HepG2 (cell line): ENCODE data around the gene TBL3. TPM values are rescaled to one million over a fixed set of nuclear protein-coding genes. Genes with fewer than 3 reads are reported as not detected.

Source experiments
- FOXO4 ChIP-seq: sonication (generic); formaldehyde crosslinking; conservative IDR thresholded peaks from 2 replicates; pipeline ENCODE4 v1.8.1; 2023; ENCODE audit warnings: missing genetic modification reagents
- GTF2F1 ChIP-seq: fragments of 150-350 bp; IDR thresholded peaks from 2 replicates; pipeline ENCODE4 v1.6.1; 2014; ENCODE audit warnings: low read length
- HOXD1 ChIP-seq: sonication (generic); formaldehyde crosslinking; IDR thresholded peaks from 2 replicates; pipeline ENCODE4 v1.5.0; 2020; ENCODE audit warnings: missing genetic modification reagents
- MIER3 ChIP-seq: IDR thresholded peaks from 2 replicates; pipeline ENCODE4 v1.6.1; 2016; ENCODE audit warnings: missing compliant biosample characterization, borderline replicate concordance
- PBX3 ChIP-seq: sonication (generic); formaldehyde crosslinking; IDR thresholded peaks from 2 replicates; pipeline ENCODE4 v1.8.1; 2023; ENCODE audit warnings: missing genetic modification reagents, inconsistent platforms, borderline replicate concordance
- PREB ChIP-seq: sonication (generic); formaldehyde crosslinking; IDR thresholded peaks from 2 replicates; pipeline ENCODE4 v1.4.0; 2020; ENCODE audit warnings: missing genetic modification reagents
- RBFOX2 ChIP-seq: fragments of 200-400 bp; formaldehyde crosslinking; IDR thresholded peaks from 2 replicates; pipeline ENCODE4 v1.6.1; 2017; ENCODE audit warnings: low read depth, mild to moderate bottlenecking, low read length
- REPIN1 ChIP-seq: sonication (generic); formaldehyde crosslinking; IDR thresholded peaks from 2 replicates; pipeline ENCODE4 v1.8.0; 2022; ENCODE audit warnings: missing genetic modification reagents, low read depth, mild to moderate bottlenecking, borderline replicate concordance
- SMAD3 ChIP-seq: sonication (generic); formaldehyde crosslinking; IDR thresholded peaks from 2 replicates; pipeline ENCODE4 v1.4.0; 2020; ENCODE audit warnings: missing genetic modification reagents
- SMARCE1 ChIP-seq: fragments of 450-650 bp; IDR thresholded peaks from 2 replicates; pipeline ENCODE4 v1.6.1; 2017; ENCODE audit warnings: borderline replicate concordance
- TBP ChIP-seq: sonication (generic); formaldehyde crosslinking; IDR thresholded peaks from 2 replicates; pipeline ENCODE4 v1.5.0; 2020; ENCODE audit warnings: missing genetic modification reagents
- TCF7 ChIP-seq: sonication (generic); IDR thresholded peaks from 2 replicates; pipeline ENCODE4 v1.6.1; 2016; ENCODE audit warnings: antibody characterized with exemption, low read depth
- TSC22D2 ChIP-seq: sonication (generic); formaldehyde crosslinking; IDR thresholded peaks from 2 replicates; pipeline ENCODE4 v1.5.1; 2020; ENCODE audit warnings: missing genetic modification reagents, mild to moderate bottlenecking, borderline replicate concordance
- ZNF512B ChIP-seq: sonication (generic); formaldehyde crosslinking; IDR thresholded peaks from 2 replicates; pipeline ENCODE4 v1.5.1; 2020; ENCODE audit warnings: missing genetic modification reagents, mild to moderate bottlenecking, borderline replicate concordance
- ZNF547 ChIP-seq: sonication (generic); formaldehyde crosslinking; IDR thresholded peaks from 2 replicates; pipeline ENCODE4 v1.5.1; 2020; ENCODE audit warnings: mild to moderate bottlenecking, missing genetic modification reagents
- ZNF552 ChIP-seq: sonication (generic); formaldehyde crosslinking; IDR thresholded peaks from 2 replicates; pipeline ENCODE4 v1.9.0; 2022; ENCODE audit warnings: missing genetic modification reagents, mild to moderate bottlenecking, borderline replicate concordance
- ZNF629 ChIP-seq: sonication (generic); formaldehyde crosslinking; conservative IDR thresholded peaks from 2 replicates; pipeline ENCODE4 v1.5.0; 2020; ENCODE audit warnings: missing genetic modification reagents
- ZNF7 ChIP-seq: IDR thresholded peaks from 2 replicates; pipeline ENCODE4 v1.6.1; 2016; ENCODE audit warnings: missing biosample characterization, missing genetic modification reagents
- ZNF724P ChIP-seq: sonication (generic); formaldehyde crosslinking; IDR thresholded peaks from 2 replicates; pipeline ENCODE4 v1.8.0; 2022; ENCODE audit warnings: missing genetic modification reagents, borderline replicate concordance
- ZNF737 ChIP-seq: sonication (generic); formaldehyde crosslinking; IDR thresholded peaks from 2 replicates; pipeline ENCODE4 v1.5.0; 2020; ENCODE audit warnings: missing genetic modification reagents, mild to moderate bottlenecking, borderline replicate concordance
- ZNF746 ChIP-seq: sonication (generic); formaldehyde crosslinking; IDR thresholded peaks from 2 replicates; pipeline ENCODE4 v1.8.0; 2022; ENCODE audit warnings: mild to moderate bottlenecking, missing genetic modification reagents
- ZNF749 ChIP-seq: sonication (generic); formaldehyde crosslinking; IDR thresholded peaks from 2 replicates; pipeline ENCODE4 v1.8.0; 2022; ENCODE audit warnings: mild to moderate bottlenecking, missing genetic modification reagents, moderate library complexity, borderline replicate concordance
- ZNF75D ChIP-seq: sonication (generic); formaldehyde crosslinking; IDR thresholded peaks from 2 replicates; pipeline ENCODE4 v1.8.1; 2023; ENCODE audit warnings: missing genetic modification reagents, mild to moderate bottlenecking, borderline replicate concordance
- ZNF839 ChIP-seq: sonication (generic); formaldehyde crosslinking; IDR thresholded peaks from 2 replicates; pipeline ENCODE4 v1.4.0; 2020; ENCODE audit warnings: missing genetic modification reagents, mild to moderate bottlenecking, borderline replicate concordance
- polyA plus RNA-seq, 8 experiments: library from polyadenylated mRNA; depleted of rRNA in 3 of 8; stranded (reverse) in 7 of 8; unstranded in 1 of 8; fragments of >200 nt; fragmentation: Illumina TruSeq in 4 of 8; extraction: Trizol in 4 of 8; gene quantifications; 2 replicates each; pipeline versions ENCODE4 v1.2.1 to v1.2.3, GENCODE V29; 2011 to 2016; ENCODE audit warnings: low read depth in 4 of 8, missing spikeins in 1 of 8, mixed read lengths in 1 of 8; ENCODE audit not compliant: insufficient read depth in 1 of 8
- total RNA-seq, 5 experiments: library from RNA; depleted of rRNA; stranded (reverse); fragments of >200 nt; fragmentation: Illumina TruSeq; extraction: Trizol; gene quantifications; 2 replicates each; pipeline ENCODE4 v1.2.3, GENCODE V29; 2016; ENCODE audit warnings: low read depth in 1 of 5

TBL3 gene
- total and polyA plus RNA-seq, 2 of the 13 experiments (the other 11 are each of a cell fraction or from before 2014, with no cell fraction given) = 16.8 to 38.0 TPM

GRCh38 chr16:1959269-1960039, 12.4 kb upstream of the TBL3 start, which contains the start of gene NDUFB10 (continued):
- no peak for TF ChIP-seq PBX3 (CRISPR knock-in tag)
- peak; percentile 64; the same call in 1 of the 2 replicates for TF ChIP-seq REPIN1 (CRISPR knock-in tag)
- TF ChIP-seq ZNF737 (CRISPR knock-in tag) = no peak; the same call in 1 of the 2 replicates
- no peak for TF ChIP-seq ZNF746 (CRISPR knock-in tag)
- TF ChIP-seq ZNF724P (CRISPR knock-in tag) = peak; percentile 25; the same call in 1 of the 2 replicates
- TF ChIP-seq GTF2F1 = no peak
- no peak; the same call in 1 of the 2 replicates for TF ChIP-seq ZNF839 (CRISPR knock-in tag)
- no peak for TF ChIP-seq ZNF552 (CRISPR knock-in tag)
- TF ChIP-seq PREB (CRISPR knock-in tag) = no peak
- peak; percentile 76; the same call in 1 of the 2 replicates for TF ChIP-seq TSC22D2 (CRISPR knock-in tag)
- TF ChIP-seq ZNF75D (CRISPR knock-in tag) = no peak
- TF ChIP-seq SMARCE1 = no peak
- no peak for TF ChIP-seq TCF7
- TF ChIP-seq MIER3 (CRISPR knock-in tag) = no peak
- TF ChIP-seq HOXD1 (CRISPR knock-in tag) = peak; percentile 74
- 0 out of 2 replicates have a peak, but pooled peaks have one; percentile 23 for TF ChIP-seq SMAD3
- TF ChIP-seq ZNF749 (CRISPR knock-in tag) = no peak
- no peak for TF ChIP-seq FOXO4 (CRISPR knock-in tag)
- no peak for TF ChIP-seq ZNF629 (CRISPR knock-in tag)
- TF ChIP-seq RBFOX2 = peak; percentile 97
- peak; percentile 88; the same call in 1 of the 2 replicates for TF ChIP-seq TBP (CRISPR knock-in tag)
- no peak for TF ChIP-seq ZNF512B (CRISPR knock-in tag)
- no peak for TF ChIP-seq ZNF7 (CRISPR knock-in tag)
- peak; percentile 64; the same call in 1 of the 2 replicates for TF ChIP-seq ZNF547 (CRISPR knock-in tag)
